Nephron progenitor cell (in vitro differentiated cells): ENCODE measurements around the gene SPSB3.

ENCODE experiments used
- DNase-seq: peaks from one replicate; pipeline ENCODE4 v3.0.0; 2021
- H3K27ac Mint-ChIP-seq: 2 replicates; pipeline ENCODE4 v1.8.0; 2021; ENCODE audit warnings: mild to moderate bottlenecking, moderate library complexity, mixed read lengths
- H3K27me3 Mint-ChIP-seq: 2 replicates; pipeline ENCODE4 v1.8.0; 2021; ENCODE audit warnings: mild to moderate bottlenecking, low read depth, mixed read lengths; ENCODE audit not compliant: poor library complexity
- H3K36me3 Mint-ChIP-seq: 2 replicates; pipeline ENCODE4 v1.8.0; 2021; ENCODE audit warnings: low read depth, mixed read lengths
- H3K4me1 Mint-ChIP-seq: 2 replicates; pipeline ENCODE4 v1.8.0; 2021; ENCODE audit warnings: mixed read lengths
- H3K4me3 Mint-ChIP-seq: 2 replicates; pipeline ENCODE4 v1.8.0; 2021; ENCODE audit warnings: mild to moderate bottlenecking, moderate library complexity, mixed read lengths
- H3K9me3 Mint-ChIP-seq: 2 replicates; pipeline ENCODE4 v1.8.0; 2021; ENCODE audit warnings: mild to moderate bottlenecking, moderate library complexity, mixed read lengths
- CTCF ChIP-seq: fragments of 200-600 bp; sonication (generic); IDR thresholded peaks from 2 replicates; pipeline ENCODE4 v1.5.0; 2021; ENCODE audit warnings: antibody characterized with exemption

Gene SPSB3

GRCh38 chr16:1731073-1731472, 51.3 kb downstream of the SPSB3 start:
- Mint-ChIP-seq H3K27me3 (peaks cover 3% of the 10 kb centered on the region), H3K4me3 (no peak overlapping the region), H3K4me1 (no peaks in the 10 kb centered on the region), H3K36me3 (peaks cover 21% of the 10 kb centered on the region), H3K27ac (no peak overlapping the region), H3K9me3 (no peaks in the 10 kb centered on the region)
- DNase-seq, result no peak
- TF ChIP-seq CTCF, result no peak

- TF ChIP-seq CTCF, result no peak
- Mint-ChIP-seq H3K4me3 (no peak overlapping the region), H3K27me3 (peaks cover under 1% of the 10 kb centered on the region), H3K27ac (no peak overlapping the region), H3K4me1 (no peaks in the 10 kb centered on the region), H3K9me3 (no peaks in the 10 kb centered on the region), H3K36me3 (peaks cover 21% of the 10 kb centered on the region)
- no peak for DNase-seq
Observed at GRCh38 chr16:1729445-1729844, 52.9 kb downstream of the SPSB3 start.

GRCh38 chr16:1729026-1729425, 53.3 kb downstream of the SPSB3 start:
- DNase-seq, result no peak
- H3K36me3 Mint-ChIP-seq, result peaks cover 21% of the 10 kb centered on the region
- no peak overlapping the region for H3K27ac Mint-ChIP-seq
- no peaks in the 10 kb centered on the region for H3K27me3 Mint-ChIP-seq
- no peak for TF ChIP-seq CTCF
- H3K4me3 Mint-ChIP-seq, result no peak overlapping the region
- no peaks in the 10 kb centered on the region for H3K4me1 Mint-ChIP-seq
- no peaks in the 10 kb centered on the region for H3K9me3 Mint-ChIP-seq

GRCh38 chr16:1727651-1728624, 54.4 kb downstream of the SPSB3 start:
- TF ChIP-seq CTCF, result no peak
- H3K36me3 Mint-ChIP-seq, result peaks cover 21% of the 10 kb centered on the region
- H3K9me3 Mint-ChIP-seq, result no peaks in the 10 kb centered on the region
- H3K4me3 Mint-ChIP-seq, result no peak overlapping the region
- H3K4me1 Mint-ChIP-seq, result no peaks in the 10 kb centered on the region
- DNase-seq, result no peak
- H3K27me3 Mint-ChIP-seq, result no peaks in the 10 kb centered on the region
- H3K27ac Mint-ChIP-seq, result peak overlapping the region; percentile 38
